Osteoblast (primary cell): ENCODE results near the gene SEC63. TPM values are rescaled to one million over a fixed set of nuclear protein-coding genes. Genes with fewer than 3 reads are reported as not detected.

Experiments
- DNase-seq: peaks from one replicate; pipeline ENCODE4 v3.0.0; 2011; ENCODE audit warnings: low spot score, mixed read lengths; ENCODE audit not compliant: insufficient read length; ENCODE audit errors: missing footprints
- H2AFZ ChIP-seq: 2 replicates; pipeline ENCODE4 v1.6.0; 2011; ENCODE audit warnings: mild to moderate bottlenecking, low read length
- H3K27ac ChIP-seq: 2 replicates; pipeline ENCODE4 v1.5.1; 2011; ENCODE audit warnings: mild to moderate bottlenecking, low read depth, low read length, moderate library complexity
- H3K27me3 ChIP-seq: 2 replicates; pipeline ENCODE4 v1.6.0; 2012; ENCODE audit warnings: mild to moderate bottlenecking, control low read depth, inconsistent platforms, low read length, moderate library complexity; ENCODE audit not compliant: insufficient read depth
- H3K36me3 ChIP-seq: 2 replicates; pipeline ENCODE4 v1.5.1; 2011; ENCODE audit warnings: mild to moderate bottlenecking, low read length, control low read depth, moderate library complexity; ENCODE audit not compliant: insufficient read depth
- H3K4me1 ChIP-seq: 2 replicates; pipeline ENCODE4 v1.5.1; 2011; ENCODE audit warnings: mild to moderate bottlenecking, low read length, control low read depth, moderate library complexity; ENCODE audit not compliant: insufficient read depth
- H3K4me2 ChIP-seq: 2 replicates; pipeline ENCODE4 v1.6.0; 2011; ENCODE audit warnings: mild to moderate bottlenecking, low read length; ENCODE audit not compliant: insufficient read depth
- H3K4me3 ChIP-seq: fragments of 200-600 bp; sonication (generic); 3 replicates; pipeline ENCODE4 v1.5.1; 2012; ENCODE audit warnings: mild to moderate bottlenecking, low read length, inconsistent platforms; ENCODE audit not compliant: insufficient read depth
- H3K79me2 ChIP-seq: 2 replicates; pipeline ENCODE4 v1.6.0; 2012; ENCODE audit warnings: mild to moderate bottlenecking, low read length, control low read depth, inconsistent platforms; ENCODE audit not compliant: insufficient read depth
- H3K9me3 ChIP-seq: 2 replicates; pipeline ENCODE4 v1.5.1; 2011; ENCODE audit warnings: low read depth, low read length, control low read depth
- H4K20me1 ChIP-seq: 2 replicates; pipeline ENCODE4 v1.6.0; 2012; ENCODE audit warnings: mild to moderate bottlenecking, low read length, control low read depth; ENCODE audit not compliant: insufficient read depth
- small RNA-seq: library from RNA; depleted of rRNA; stranded (forward); fragments of <200 nt; gene quantifications from one replicate; pipeline ENCODE3, GENCODE V24; 2012
- total RNA-seq: library from RNA; depleted of rRNA; stranded (reverse); fragments of >200 nt; gene quantifications from 2 replicates; pipeline ENCODE4 v1.2.3, GENCODE V29; 2012
- TF ChIP-seq, protein P1 (sequence below): IDR thresholded peaks from 2 replicates; pipeline ENCODE4 v1.5.1; 2011; ENCODE audit warnings: mild to moderate bottlenecking, low read depth, low read length, moderate library complexity; ENCODE audit errors: extremely low read depth

SEC63 gene
- total RNA-seq, 1 donor: 35.8 TPM

GRCh38 chr6:107817784-107818183 is 140.2 kb downstream of the SEC63 start:
- Histone ChIP-seq H2AFZ (no peak overlapping the region), H3K9me3 (no peaks in the 10 kb centered on the region), H3K27ac (no peak overlapping the region), H3K27me3 (peaks cover 4% of the 10 kb centered on the region), H3K36me3 (no peaks in the 10 kb centered on the region), H3K4me1 (no peaks in the 10 kb centered on the region), H3K79me2 (no peaks in the 10 kb centered on the region), H3K4me3 (no peak overlapping the region), H3K4me2 (no peak overlapping the region), H4K20me1 (no peaks in the 10 kb centered on the region)
- TF ChIP-seq, protein P1, sequence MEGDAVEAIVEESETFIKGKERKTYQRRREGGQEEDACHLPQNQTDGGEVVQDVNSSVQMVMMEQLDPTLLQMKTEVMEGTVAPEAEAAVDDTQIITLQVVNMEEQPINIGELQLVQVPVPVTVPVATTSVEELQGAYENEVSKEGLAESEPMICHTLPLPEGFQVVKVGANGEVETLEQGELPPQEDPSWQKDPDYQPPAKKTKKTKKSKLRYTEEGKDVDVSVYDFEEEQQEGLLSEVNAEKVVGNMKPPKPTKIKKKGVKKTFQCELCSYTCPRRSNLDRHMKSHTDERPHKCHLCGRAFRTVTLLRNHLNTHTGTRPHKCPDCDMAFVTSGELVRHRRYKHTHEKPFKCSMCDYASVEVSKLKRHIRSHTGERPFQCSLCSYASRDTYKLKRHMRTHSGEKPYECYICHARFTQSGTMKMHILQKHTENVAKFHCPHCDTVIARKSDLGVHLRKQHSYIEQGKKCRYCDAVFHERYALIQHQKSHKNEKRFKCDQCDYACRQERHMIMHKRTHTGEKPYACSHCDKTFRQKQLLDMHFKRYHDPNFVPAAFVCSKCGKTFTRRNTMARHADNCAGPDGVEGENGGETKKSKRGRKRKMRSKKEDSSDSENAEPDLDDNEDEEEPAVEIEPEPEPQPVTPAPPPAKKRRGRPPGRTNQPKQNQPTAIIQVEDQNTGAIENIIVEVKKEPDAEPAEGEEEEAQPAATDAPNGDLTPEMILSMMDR: no peak
- no peak for DNase-seq

Small RNA genes lying within 50 kb of the gene (small RNA-seq; reads per million reads assigned to genes)
- gene MTHFD2P3: not detected
- not detected for gene RF00045
- gene RNU6-437P: not detected

Other genes with a start within 250 kb of the SEC63 start
- not detected in 2 replicates for gene SCML4, start 133.9 kb downstream of the SEC63 start, total RNA-seq
- 36.5 and 42.3 TPM in 2 replicates for gene OSTM1, start 116.5 kb upstream of the SEC63 start, total RNA-seq
- gene NR2E1, start 207.8 kb upstream of the SEC63 start, total RNA-seq: not detected in 2 replicates